ENCODE results near the gene CACNA1S. TPM values are rescaled to one million over a fixed set of nuclear protein-coding genes. Genes with fewer than 3 reads are reported as not detected.

CACNA1S gene
- total RNA-seq, 1 donor from 2014 or later = not detected

DNA sequence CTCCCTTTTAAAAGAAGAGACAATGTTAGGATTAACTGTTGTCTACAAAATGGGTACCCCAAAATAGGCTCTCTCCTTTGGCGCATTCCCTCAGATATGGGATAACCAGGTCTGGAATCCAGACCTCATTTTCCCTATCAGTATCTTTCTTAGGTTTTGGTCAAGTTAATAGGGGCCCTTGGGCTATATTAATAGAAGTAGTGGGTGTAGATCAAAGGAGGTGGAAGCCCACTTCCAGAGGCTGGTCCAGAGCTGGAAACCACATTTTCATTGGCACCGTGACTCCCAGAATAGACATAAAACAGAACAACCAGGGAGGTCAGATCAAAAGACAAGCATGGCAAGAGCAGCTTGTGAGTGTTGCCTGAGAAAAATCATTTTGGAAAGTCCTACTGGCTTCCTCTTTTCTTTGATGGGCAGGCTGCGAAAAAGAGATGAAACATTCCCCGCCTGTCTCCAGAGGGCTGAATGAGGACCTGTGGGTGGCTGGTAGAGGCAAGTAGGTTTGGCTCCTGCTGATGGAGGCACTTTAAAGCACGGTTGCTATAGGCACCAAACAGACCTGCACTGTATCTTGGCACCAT, 62.9 kb downstream of the CACNA1S start:
- ATAC-seq (no peak), DNase-seq (no peak)
- intact Hi-C loops (cut with micrococcal nuclease) = no loop called here

DNA sequence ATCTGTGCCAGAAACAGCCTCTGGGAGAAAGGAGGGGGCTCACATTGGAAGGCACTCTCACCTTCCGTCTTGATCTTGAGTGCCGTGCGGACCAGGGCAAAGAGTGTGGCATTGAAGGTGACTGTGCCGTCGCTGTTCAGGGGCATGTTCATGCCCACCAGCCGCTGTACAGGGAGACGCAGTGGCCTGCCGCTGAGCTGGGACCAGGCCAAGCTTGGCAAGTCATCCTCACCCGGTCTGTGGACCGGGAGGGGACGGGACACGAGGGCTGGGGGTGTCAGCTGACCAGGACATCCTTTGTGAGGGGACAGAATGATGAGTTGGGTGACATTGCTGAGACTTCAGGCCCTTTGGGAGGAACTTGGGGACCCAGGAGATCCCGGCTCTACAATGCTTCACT, 63.7 kb downstream of the CACNA1S start:
- ATAC-seq (no peak), DNase-seq (no peak)
- intact Hi-C loops (cut with micrococcal nuclease) = no loop called here

DNA sequence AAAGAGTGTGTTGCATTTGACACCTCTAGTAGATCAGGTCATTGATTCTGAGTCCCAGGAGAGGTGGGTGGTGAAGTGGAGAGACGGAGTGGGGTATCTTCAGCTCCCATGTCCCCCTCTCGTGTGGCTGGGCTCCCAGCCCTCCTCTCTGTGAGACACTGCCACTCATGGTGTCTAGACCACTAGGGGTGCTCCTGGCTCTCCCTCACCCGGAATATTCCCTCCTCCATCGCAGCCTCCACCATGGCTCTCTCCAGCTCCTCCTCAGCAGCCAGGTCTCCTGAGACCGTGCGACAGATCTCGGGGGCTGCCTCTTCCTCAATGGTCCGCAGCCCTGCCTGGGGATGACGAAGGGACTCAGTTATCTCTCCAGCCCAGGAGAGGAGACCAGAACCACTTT, 68.1 kb downstream of the CACNA1S start:
- intact Hi-C loops (cut with micrococcal nuclease) = loop anchor here (5.0 kb wide), 1 partner anchor 72 kb away; no protein-coding TSS in a partner anchor
- DNase-seq = no peak

DNA sequence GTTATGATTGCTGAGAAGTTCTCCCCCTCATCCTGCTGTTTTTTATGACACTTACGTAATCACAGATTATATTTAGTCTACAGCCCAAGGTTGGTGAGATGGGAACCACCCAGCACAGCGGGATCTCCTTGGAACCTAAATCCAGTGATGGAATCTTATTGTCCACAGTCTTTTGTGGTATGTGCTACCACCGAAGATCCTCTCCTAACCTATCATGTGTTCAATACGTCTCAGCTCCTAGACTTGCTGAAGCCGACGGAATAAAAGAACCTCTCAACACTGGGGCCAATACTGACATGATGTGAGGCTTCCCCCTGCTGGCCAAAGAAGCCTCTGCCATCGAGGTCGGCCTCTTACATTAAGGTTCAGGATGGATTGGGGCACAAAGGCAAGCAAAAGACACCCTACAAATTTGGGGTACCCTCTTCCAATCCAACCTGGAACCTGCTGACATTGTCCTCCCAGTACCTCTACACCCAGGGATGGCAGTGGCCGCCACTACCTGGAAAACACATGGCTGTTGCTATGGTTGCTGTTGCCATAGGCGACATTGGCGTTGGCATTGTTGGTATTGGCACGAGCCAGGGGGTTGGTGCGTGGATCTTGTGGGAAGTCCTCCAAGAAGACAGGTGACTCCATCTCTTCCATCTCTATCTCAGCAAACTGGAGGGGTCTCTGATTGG, 69.3 kb downstream of the CACNA1S start:
- intact Hi-C loops (cut with micrococcal nuclease) = loop anchor here (5.0 kb wide), 1 partner anchor 71 kb away; no protein-coding TSS in a partner anchor
- DNase-seq (peak; percentile 69), ATAC-seq (peak; percentile 84)

More for the DNA sequence above, 68.1 kb downstream of the CACNA1S start:
- ATAC-seq = no peak

GRCh38 chr1:201041011-201041410, 71.2 kb downstream of the CACNA1S start:
- no peak for ATAC-seq
- DNase-seq = no peak
- intact Hi-C loops (cut with micrococcal nuclease) = loop anchor here (5.0 kb wide), 1 partner anchor 69 kb away; no protein-coding TSS in a partner anchor

DNA sequence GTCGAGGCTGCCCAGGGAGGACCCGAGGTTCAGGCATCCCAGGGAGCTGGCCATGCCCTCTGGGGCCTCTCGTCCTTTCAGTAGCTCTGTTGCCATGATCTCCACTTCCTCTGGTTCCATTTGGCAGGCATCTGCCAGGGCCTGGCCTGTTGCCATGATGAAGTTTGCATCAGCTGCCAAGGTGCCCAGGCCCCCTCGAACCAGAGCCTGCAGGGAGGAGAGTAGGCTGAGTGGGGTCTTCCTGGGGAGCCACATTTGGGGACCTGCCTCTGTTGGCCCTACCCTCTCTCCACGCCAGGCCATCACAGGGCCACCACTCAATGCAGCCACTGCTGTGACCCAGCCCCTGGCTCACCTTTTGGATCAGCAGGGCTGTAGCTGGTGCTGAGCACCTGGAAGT, 72.3 kb downstream of the CACNA1S start:
- DNase-seq (no peak), ATAC-seq (no peak)
- intact Hi-C loops (cut with micrococcal nuclease) = loop anchor here (5.0 kb wide), 1 partner anchor 68 kb away; no protein-coding TSS in a partner anchor

DNA sequence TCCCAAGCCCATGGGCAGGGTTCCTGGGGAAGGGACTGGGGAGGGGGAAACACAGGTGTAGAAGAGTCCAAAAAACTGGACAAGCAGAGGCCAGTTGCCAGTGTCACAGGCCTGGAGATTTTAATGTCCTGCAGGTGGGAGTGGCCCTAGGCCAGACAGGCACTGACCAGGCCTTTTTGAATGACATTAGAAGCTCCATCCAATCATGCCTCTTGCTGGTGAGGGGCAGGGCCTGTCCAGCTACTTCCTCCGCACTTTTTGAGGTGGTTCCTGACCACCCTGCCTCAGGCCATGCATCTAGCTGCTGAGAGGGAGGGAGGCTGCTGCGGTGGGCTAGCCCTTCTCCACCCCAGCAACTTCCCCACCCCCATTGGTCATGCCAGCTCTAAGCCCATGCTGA, 72.8 kb downstream of the CACNA1S start:
- ATAC-seq (no peak), DNase-seq (no peak)
- intact Hi-C loops (cut with micrococcal nuclease) = no loop called here

DNA sequence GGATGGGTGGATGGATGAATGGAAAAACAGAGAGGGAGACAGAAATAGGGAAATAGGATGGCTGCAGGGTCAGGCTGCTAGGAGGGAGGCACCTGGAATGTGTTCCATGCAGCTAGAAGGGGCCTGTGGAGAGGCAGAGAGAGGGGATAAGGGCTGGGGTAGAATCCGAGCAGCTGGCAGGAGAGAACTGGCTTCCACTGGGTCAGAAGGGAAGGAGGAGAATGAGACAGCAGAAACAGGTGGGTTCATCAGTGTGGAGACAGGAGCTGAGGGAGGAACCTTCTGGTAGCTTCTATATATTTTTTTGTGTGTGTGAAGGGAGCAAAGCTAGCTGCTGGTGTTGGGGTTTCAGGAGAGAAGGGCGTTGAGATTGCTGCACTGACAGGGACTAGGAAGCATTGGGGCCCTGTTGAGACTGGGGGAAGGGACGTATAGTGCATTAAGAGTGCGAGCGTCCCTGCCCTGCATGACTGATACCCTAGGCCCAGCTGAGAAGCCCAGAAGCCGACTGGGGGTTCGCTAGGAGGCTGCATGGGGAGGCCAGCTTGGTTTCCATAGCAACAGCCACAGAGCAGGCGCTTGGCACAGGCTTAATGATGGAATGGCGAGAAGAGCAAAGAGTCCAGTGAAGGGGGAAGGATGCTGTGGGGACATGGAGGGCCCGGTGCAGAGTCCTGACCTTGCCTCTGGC, 73.9 kb downstream of the CACNA1S start:
- no peak for DNase-seq
- intact Hi-C loops (cut with micrococcal nuclease) = no loop called here
- ATAC-seq = no peak

DNA sequence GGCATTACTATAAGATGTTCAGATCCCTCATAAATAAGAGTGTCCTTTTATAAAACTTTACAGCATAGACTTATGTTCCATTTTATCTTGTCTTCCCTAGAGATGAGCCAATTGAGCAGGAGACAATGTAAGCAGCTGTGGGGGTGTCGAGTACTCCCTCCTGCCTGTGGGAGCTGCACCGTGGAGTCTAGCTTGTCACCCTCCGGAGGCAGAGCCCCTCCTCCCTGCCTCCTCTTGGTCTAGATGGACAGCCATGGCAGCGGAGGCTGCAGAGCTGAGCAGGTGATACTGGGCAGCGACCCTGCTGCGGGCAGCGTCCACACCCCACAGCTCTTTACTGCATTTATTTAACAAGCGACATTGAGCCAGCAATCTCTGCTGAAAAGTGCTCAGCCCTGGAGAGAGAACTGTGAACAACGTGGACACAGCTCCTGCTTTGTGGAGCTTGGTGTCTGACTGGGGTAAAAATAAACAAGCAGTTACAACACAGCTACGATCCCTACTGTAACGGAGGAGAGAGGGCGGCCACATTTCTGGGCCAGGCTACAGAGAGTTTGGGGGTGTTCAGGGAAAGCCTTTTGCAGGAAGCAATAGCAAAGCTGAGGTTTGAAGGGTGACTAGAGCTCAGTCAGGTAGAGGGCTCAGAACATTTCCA, 75.9 kb downstream of the CACNA1S start:
- ATAC-seq = no peak
- intact Hi-C loops (cut with micrococcal nuclease) = no loop called here
- no peak for DNase-seq

GRCh38 chr1:201034671-201035070, 77.6 kb downstream of the CACNA1S start:
- no peak for ATAC-seq
- intact Hi-C loops (cut with micrococcal nuclease) = no loop called here
- DNase-seq = no peak

DNA sequence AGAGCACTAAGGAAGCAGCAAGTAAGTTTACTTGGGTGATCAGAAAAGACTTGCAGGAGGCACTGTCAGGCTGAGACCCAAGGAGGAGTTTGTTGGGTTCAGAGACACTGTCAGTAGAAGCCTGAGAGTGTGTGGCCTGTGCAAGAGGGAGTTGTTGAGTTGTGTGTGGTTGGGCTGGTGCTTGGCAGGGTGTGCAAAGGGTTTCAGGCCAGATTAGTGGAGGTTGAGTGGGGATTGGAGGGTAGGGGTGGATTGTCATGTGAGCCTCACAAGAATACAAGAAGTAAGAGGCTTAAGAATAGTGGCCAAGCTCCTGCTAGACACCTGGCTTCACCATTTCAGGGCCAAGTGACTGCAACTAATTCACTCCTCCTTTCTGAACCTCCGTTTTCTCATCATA, 79.8 kb downstream of the CACNA1S start:
- intact Hi-C loops (cut with micrococcal nuclease) = no loop called here
- ATAC-seq = no peak

GRCh38 chr1:201028461-201028889, 83.8 kb downstream of the CACNA1S start:
- peak; percentile 48 for ATAC-seq
- intact Hi-C loops (cut with micrococcal nuclease) = no loop called here
- DNase-seq = no peak

More for the DNA sequence above, 79.8 kb downstream of the CACNA1S start:
- no peak for DNase-seq

DNA sequence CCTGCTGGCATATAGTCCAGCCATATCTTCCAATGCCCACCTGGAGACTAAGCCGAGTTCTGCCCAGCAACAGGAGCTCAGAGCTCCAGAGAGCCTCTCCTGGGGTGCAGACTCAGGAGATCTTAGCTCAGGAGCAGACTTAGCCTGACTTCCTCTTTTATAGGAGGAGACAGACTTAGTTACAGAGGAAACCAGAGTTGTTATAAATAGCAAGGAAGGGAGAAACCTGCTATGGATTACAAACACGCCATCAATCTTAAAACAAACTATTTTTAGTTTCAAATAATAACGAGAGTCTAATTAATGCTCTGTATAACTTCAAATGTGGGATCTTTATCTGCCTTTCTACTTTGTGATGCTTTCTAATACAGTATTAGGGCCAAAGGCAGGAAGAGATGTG, 85.4 kb downstream of the CACNA1S start:
- no peak for DNase-seq
- intact Hi-C loops (cut with micrococcal nuclease) = no loop called here
- ATAC-seq = peak; percentile 18

GRCh38 chr1:201026234-201026633, 86.0 kb downstream of the CACNA1S start:
- intact Hi-C loops (cut with micrococcal nuclease) = no loop called here
- ATAC-seq (no peak), DNase-seq (no peak)

DNA sequence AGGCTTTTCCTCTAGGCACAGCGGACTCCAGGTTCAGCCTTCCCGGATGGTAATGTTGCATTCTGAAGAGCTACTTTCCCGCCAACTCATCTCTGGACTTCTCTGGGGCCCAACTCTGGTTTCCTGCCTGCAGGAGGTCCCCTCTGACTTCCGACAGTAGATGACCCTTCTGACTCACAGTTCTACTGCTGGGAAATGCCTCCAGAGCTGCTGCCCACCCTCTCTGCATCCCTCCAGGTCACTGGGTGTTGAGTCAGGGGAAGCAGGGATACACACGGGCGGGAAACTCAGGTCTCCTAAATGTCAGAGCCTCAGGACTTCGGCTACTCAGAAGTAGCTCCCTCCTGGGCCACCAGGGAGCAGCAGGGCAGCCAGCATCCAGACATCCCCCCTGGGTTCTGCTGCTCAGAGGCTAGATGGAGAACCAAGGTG, 86.6 kb downstream of the CACNA1S start:
- DNase-seq (no peak), ATAC-seq (no peak)
- intact Hi-C loops (cut with micrococcal nuclease) = no loop called here

DNA sequence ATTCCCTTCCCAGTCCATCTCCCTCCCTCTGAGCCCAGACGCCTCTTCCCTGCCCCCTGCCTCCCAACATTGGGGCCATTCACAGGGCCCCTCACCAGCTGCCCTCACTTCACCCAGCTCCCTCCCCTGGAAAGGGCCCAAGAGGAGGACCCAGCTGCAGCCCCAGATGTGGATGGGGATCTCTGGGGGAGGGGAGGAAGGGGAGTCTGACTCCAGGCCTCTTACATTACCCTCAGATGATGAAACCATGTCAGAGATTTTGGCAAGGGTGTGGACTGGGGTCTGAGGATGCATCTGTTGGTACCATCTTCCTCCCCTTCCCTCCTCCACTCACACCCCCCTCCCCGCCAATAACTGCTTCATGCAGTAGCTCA, 87.6 kb downstream of the CACNA1S start:
- ATAC-seq = no peak
- intact Hi-C loops (cut with micrococcal nuclease) = no loop called here
- no peak for DNase-seq

- no peak for ATAC-seq
- no peak for DNase-seq
- intact Hi-C loops (cut with micrococcal nuclease) = no loop called here
Measured at GRCh38 chr1:201023920-201024624, 88.2 kb downstream of the CACNA1S start.

DNA sequence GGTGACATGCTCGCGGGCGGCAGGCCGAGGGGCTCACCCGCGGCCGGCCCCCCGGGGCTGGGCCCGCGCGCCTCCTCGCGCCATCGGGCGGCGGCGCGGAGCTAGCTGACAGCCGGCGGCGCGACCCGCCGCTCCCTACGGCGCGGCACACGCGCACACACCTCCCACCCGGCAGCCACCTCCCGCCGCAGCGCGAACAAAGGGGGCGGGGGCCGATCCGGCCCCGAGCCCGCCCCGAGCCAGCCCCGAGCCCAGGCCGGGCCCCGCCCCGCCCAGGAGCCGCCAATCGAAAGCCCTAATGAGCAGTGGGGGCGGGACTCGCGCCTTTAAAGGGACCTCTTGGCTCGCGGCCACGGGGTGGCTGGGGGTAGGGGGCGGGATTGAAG, 88.7 kb downstream of the CACNA1S start, which contains the start of gene KIF21B:
Gene KIF21B, minus strand, starts transcription at position 198 of the 386 bp plus-strand sequence. CDS start 331 bp downstream, outside the sequence.
- ATAC-seq = peak; percentile 94
- intact Hi-C loops (cut with micrococcal nuclease) = no loop called here
- peak; percentile 88 for DNase-seq

Measured in left ventricle myocardium superior (tissue), 1 donor.